Prostate gland (tissue), 2 donors: ENCODE results near the gene ADAMTS14. TPM values are rescaled to one million over a fixed set of nuclear protein-coding genes. Genes with fewer than 3 reads are reported as not detected.

Experiments used
- DNase-seq: peaks from one replicate; pipeline ENCODE4 v3.0.0-alpha.2; 2019; ENCODE audit warnings: low spot score
- H3K27ac ChIP-seq, 2 donors: fragments of 200-600 bp; sonication (generic); 2 replicates each; pipeline ENCODE4 v1.5.1; 2017 to 2019
- H3K27me3 ChIP-seq: fragments of 200-600 bp; sonication (generic); replicated peaks from 2 replicates; pipeline ENCODE4 v1.5.1; 2019; ENCODE audit not compliant: insufficient read depth
- H3K36me3 ChIP-seq, 2 donors: fragments of 200-600 bp; sonication (generic); 1 replicate in 1 of 2; 2 replicates in 1 of 2; pipeline versions ENCODE4 v1.5.1 to v1.8.1; 2017 to 2019
- H3K4me1 ChIP-seq: fragments of 200-600 bp; sonication (generic); replicated peaks from 2 replicates; pipeline ENCODE4 v1.5.1; 2019
- H3K4me3 ChIP-seq, 2 donors: fragments of 200-600 bp; sonication (generic); 2 replicates each; pipeline ENCODE4 v1.5.1; 2017 to 2019
- H3K9me3 ChIP-seq: fragments of 200-600 bp; sonication (generic); 2 replicates; pipeline ENCODE4 v1.5.1; 2017
- POLR2A ChIP-seq: fragments of 450-650 bp; IDR thresholded peaks from one replicate; pipeline ENCODE4 v1.6.1; 2016; ENCODE audit warnings: antibody characterized with exemption, mild to moderate bottlenecking
- POLR2AphosphoS5 ChIP-seq: sonication (generic); formaldehyde crosslinking; IDR thresholded peaks from one replicate; pipeline ENCODE4 v1.6.1; 2017; ENCODE audit warnings: antibody characterized with exemption
- WGBS: methylation state at CpG from one replicate; pipeline ENCODE4 v1.1.5; 2018; 5-methylcytosine and 5-hydroxymethylcytosine counted together
- intact Hi-C: fragments of 100-400 bp; cut with DNase I; formaldehyde crosslinking; loops from one replicate; pipeline ENCODE4 v1.14.2; 2022
- total RNA-seq, 2 donors: library from RNA; depleted of rRNA; stranded (reverse); fragments of >200 nt; gene quantifications; one replicate each; pipeline ENCODE4 v1.1.0, GENCODE V29; 2016
- TF ChIP-seq, protein P1 (sequence below), 4 experiments: fragments of 200-600 bp in 2 of 4; fragments of 450-650 bp in 2 of 4; sonication (generic) in 2 of 4; IDR thresholded peaks; 1 replicate in 3 of 4; 2 replicates in 1 of 4; pipeline ENCODE4 v1.5.1; 2016 to 2019; ENCODE audit warnings: antibody characterized with exemption in 4 of 4, mild to moderate bottlenecking in 2 of 4, moderate library complexity in 2 of 4

ADAMTS14 gene
- total RNA-seq, 2 donors from 2014 or later = 0.28 TPM; not detected in 1

DNA sequence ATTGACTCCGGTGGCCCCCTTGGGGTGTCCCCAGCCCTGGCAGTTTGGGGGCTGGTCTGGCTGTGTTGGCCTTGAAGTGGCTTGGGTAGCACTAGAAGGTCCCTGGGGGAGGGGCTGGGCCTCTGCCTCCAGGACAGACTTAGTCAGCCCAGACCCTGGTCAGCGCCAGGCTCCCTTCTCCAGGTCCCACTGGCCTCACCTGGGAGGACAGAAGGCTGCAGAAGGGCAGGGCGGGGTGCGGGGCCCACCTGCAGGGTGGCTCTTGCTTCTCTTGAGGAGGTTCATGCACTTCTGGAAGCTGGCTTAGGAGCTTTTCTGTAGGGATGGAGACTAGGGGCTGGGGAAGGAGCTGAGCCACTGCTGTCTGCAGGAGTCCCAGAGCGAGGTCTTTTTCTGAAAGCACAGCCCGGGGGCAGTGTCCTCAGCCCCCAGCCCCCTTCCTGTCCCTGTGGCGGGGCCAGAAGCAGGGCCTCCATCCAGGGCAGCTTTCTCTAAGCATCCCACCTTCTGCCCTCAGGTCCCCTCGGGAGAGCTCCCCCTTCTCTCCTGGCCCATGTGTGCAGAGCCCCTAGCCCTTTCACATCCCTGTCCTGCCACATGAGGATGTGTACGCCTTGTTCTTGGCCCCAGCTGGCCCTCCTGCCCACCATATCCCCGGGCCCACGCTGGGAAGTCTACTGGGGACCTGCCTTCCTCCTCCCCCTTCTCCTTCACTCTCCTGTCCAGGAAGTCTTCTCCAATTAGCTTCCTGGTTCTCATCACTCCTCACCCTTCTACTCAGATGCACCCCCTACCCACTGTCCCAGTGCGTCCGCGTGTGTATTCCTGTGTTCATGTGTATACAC, 101.9 kb downstream of the ADAMTS14 start:
- Histone ChIP-seq H3K4me3 (no peak overlapping the region), H3K27ac (no peak overlapping the region), H3K36me3 (no peaks in the 10 kb centered on the region), H3K27me3 (no peaks in the 10 kb centered on the region), H3K4me1 (no peaks in the 10 kb centered on the region), H3K9me3 (no peaks in the 10 kb centered on the region)
- intact Hi-C loops = no loop called here
- WGBS = 89% methylated on average over 14 of the region's 14 CpGs
- DNase-seq = no peak
- TF ChIP-seq, protein P1, sequence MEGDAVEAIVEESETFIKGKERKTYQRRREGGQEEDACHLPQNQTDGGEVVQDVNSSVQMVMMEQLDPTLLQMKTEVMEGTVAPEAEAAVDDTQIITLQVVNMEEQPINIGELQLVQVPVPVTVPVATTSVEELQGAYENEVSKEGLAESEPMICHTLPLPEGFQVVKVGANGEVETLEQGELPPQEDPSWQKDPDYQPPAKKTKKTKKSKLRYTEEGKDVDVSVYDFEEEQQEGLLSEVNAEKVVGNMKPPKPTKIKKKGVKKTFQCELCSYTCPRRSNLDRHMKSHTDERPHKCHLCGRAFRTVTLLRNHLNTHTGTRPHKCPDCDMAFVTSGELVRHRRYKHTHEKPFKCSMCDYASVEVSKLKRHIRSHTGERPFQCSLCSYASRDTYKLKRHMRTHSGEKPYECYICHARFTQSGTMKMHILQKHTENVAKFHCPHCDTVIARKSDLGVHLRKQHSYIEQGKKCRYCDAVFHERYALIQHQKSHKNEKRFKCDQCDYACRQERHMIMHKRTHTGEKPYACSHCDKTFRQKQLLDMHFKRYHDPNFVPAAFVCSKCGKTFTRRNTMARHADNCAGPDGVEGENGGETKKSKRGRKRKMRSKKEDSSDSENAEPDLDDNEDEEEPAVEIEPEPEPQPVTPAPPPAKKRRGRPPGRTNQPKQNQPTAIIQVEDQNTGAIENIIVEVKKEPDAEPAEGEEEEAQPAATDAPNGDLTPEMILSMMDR (IDR thresholded peaks at IDR 0.05) = no peak
- TF ChIP-seq POLR2A (no peak), POLR2AphosphoS5 (no peak)

DNA sequence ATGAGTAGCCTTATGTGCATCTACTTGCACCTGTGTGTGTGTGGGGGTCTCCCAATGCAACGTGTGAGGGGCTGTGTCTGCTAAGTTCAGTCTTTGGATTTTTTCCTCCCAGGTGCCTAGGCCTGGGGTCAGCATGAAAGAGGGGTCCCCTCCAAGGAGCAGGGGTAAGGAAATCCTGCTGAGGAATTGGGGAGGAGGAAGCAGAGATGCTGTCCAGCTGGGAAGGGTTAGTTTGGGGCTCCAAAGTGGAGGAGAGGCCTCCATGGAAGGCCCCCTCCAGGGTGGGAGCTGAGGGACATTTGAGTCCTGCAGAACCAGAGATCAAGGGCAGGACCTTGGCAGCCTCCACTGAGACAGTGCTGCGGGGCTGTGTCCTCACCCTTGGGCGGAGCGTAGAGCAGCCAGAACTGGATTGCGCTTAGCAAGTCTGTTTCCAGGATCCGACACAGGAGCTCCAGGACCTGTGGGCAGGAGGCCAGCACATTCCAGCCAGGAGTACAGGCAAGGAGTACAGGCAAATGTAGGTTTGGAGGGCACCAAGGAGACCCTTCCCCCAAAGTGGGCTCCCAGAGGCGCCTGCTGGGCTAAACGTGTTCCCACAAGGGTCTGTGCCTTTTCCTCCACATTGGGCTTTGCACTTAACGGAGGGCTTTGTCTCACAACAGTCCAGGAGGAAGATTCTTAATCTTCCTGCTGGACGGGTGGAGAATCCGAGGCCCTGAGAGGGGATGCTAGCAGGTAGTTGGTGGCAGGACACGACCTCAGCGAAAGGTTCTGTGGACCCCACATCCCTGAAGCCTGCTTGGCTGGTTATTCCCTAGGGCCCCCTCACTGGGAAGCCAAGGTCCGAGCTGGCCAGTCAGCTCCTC, 102.7 kb downstream of the ADAMTS14 start:
- intact Hi-C loops = no loop called here
- no peaks in the 10 kb centered on the region for H3K36me3 ChIP-seq
- no peaks in the 10 kb centered on the region for H3K27me3 ChIP-seq
- no peak overlapping the region for H3K27ac ChIP-seq
- peak; percentile 67 for DNase-seq
- no peaks in the 10 kb centered on the region for H3K4me1 ChIP-seq
- H3K9me3 ChIP-seq = no peaks in the 10 kb centered on the region
- 74% methylated on average over 14 of the region's 14 CpGs for WGBS
- H3K4me3 ChIP-seq = no peak overlapping the region
- TF ChIP-seq POLR2AphosphoS5 (peak; percentile 42), POLR2A (no peak)

DNA sequence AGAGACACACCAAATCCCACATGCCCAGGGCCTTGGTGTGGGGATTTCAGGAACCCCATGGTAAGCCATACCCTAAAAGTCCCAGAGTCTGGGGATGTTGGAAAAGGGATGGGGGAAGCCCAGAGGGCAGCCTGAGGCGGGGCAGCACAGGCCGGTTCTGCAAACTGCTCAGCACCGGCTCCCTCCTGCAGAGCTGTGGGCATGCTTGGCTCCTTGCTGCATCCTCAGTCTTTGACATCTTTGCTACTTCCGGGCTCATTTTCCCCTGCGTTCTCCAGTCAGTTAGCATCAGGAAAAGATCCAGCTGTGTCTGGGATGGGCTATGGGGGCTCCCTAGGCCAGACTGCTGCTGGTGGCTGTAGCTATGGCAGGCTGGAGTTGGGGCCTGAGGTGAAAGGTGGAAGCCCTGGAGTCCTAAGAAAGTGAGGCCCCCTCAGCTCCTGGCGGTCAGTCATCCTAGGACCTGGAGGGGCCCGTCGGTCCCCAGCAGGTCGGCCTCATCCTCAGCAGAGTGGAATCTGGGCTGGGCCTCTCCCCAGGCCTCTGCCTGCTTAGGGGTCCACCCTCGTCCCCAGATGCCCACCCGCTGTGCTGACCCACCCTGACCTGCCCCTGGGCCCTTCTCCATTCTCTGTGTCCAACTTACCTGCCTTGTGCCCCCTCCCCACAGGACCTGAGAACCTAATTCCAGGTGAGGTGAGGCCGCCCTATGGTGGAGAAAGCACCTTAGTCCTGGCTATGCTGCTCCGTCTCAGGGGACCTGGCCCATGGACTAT, 103.6 kb downstream of the ADAMTS14 start:
- Histone ChIP-seq H3K27ac (no peak overlapping the region), H3K9me3 (no peaks in the 10 kb centered on the region), H3K36me3 (no peaks in the 10 kb centered on the region), H3K27me3 (no peaks in the 10 kb centered on the region), H3K4me3 (no peak overlapping the region), H3K4me1 (no peaks in the 10 kb centered on the region)
- TF ChIP-seq, protein P1 (IDR thresholded peaks at IDR 0.05) = no peak
- no peak for TF ChIP-seq POLR2AphosphoS5
- no peak for TF ChIP-seq POLR2A
- intact Hi-C loops = no loop called here
- no peak for DNase-seq
- 85% methylated on average over 13 of the region's 13 CpGs for WGBS

DNA sequence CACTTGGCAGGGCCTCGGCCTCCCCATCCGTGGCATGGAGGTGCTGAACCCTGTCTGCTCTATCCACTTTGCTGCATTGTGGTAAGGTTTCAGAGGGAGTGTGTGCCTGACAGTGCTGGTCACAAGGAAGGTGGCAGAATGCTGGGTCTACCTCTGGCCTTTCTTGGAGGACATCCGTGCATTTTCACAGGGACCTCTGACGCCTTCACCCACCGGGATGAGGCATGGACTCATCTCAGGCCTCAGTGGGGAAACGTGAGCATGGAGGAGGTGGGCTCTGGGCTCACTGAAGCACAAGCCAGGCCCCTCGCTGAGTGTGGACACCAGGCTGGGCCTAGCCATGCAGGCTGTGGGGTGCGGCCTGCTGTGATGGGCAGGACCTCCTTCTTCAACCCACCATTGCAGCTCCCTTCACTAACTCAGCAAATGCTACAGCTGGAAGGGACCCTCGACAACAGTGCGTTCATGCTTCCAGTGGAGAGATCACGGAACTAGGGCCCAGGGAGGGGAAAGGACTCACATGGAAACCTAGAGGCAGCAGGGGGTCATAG, 104.2 kb downstream of the ADAMTS14 start:
- H3K27me3 ChIP-seq = no peaks in the 10 kb centered on the region
- no peaks in the 10 kb centered on the region for H3K4me1 ChIP-seq
- DNase-seq = no peak
- intact Hi-C loops = no loop called here
- no peaks in the 10 kb centered on the region for H3K9me3 ChIP-seq
- WGBS = 93% methylated on average over 10 of the region's 11 CpGs
- no peaks in the 10 kb centered on the region for H3K36me3 ChIP-seq
- TF ChIP-seq, protein P1 (IDR thresholded peaks at IDR 0.05) = no peak
- no peak for TF ChIP-seq POLR2A
- no peak for TF ChIP-seq POLR2AphosphoS5
- no peak overlapping the region for H3K27ac ChIP-seq
- no peak overlapping the region for H3K4me3 ChIP-seq
